Peyer's patch (tissue), 4 donors: ENCODE results near the gene IMMP2L. TPM values are rescaled to one million over a fixed set of nuclear protein-coding genes. Genes with fewer than 3 reads are reported as not detected.
"Not testable (repeated sequence)": the region's sequence is repeated elsewhere in the genome, so short reads cannot be mapped to it uniquely, and the experiment has no call there.

ENCODE experiments used
- DNase-seq, 3 donors: peaks; one replicate each; pipeline ENCODE4 v3.0.0-alpha.2; 2017 to 2019
- H3K27ac ChIP-seq, 4 donors: fragments of 200-600 bp; sonication (generic); one replicate each; pipeline ENCODE4 v1.5.1; 2016 to 2019
- H3K27me3 ChIP-seq, 2 donors: fragments of 200-600 bp; sonication (generic); one replicate each; pipeline ENCODE4 v1.5.1; 2019
- H3K36me3 ChIP-seq, 3 donors: fragments of 200-600 bp; sonication (generic); one replicate each; pipeline ENCODE4 v1.5.1; 2016 to 2019
- H3K4me1 ChIP-seq, 4 donors: fragments of 200-600 bp; sonication (generic); one replicate each; pipeline ENCODE4 v1.5.1; 2016 to 2019
- H3K4me3 ChIP-seq, 4 donors: fragments of 200-600 bp; sonication (generic); 1 replicate in 3 of 4; 2 replicates in 1 of 4; pipeline ENCODE4 v1.5.1; 2016 to 2019; ENCODE audit warnings: mild to moderate bottlenecking in 1 of 4
- H3K9me3 ChIP-seq, 4 donors: fragments of 200-600 bp; sonication (generic); one replicate each; pipeline ENCODE4 v1.5.1; 2016 to 2019; ENCODE audit warnings: mild to moderate bottlenecking in 1 of 4
- POLR2A ChIP-seq, 2 donors: fragments of 450-650 bp; IDR thresholded peaks; one replicate each; pipeline ENCODE4 v1.5.1; 2017; ENCODE audit warnings: antibody characterized with exemption in 2 of 2, mild to moderate bottlenecking in 2 of 2, moderate library complexity in 2 of 2
- total RNA-seq, 4 donors: library from RNA; depleted of rRNA; stranded (reverse); fragments of >200 nt; gene quantifications; one replicate each; pipeline ENCODE4 v1.1.0, GENCODE V29; 2016
- TF ChIP-seq, protein P1 (sequence below), 6 experiments: fragments of 450-650 bp in 4 of 6; fragments of 200-600 bp in 2 of 6; sonication (generic) in 1 of 6; IDR thresholded peaks; one replicate each; pipeline ENCODE4 v1.5.1; 2017 to 2019; ENCODE audit warnings: antibody characterized with exemption in 6 of 6, mild to moderate bottlenecking in 3 of 6, moderate library complexity in 1 of 6

The IMMP2L gene
- total RNA-seq, 4 donors from 2014 or later = 5.1 to 16.5 (median 10.9) TPM

DNA sequence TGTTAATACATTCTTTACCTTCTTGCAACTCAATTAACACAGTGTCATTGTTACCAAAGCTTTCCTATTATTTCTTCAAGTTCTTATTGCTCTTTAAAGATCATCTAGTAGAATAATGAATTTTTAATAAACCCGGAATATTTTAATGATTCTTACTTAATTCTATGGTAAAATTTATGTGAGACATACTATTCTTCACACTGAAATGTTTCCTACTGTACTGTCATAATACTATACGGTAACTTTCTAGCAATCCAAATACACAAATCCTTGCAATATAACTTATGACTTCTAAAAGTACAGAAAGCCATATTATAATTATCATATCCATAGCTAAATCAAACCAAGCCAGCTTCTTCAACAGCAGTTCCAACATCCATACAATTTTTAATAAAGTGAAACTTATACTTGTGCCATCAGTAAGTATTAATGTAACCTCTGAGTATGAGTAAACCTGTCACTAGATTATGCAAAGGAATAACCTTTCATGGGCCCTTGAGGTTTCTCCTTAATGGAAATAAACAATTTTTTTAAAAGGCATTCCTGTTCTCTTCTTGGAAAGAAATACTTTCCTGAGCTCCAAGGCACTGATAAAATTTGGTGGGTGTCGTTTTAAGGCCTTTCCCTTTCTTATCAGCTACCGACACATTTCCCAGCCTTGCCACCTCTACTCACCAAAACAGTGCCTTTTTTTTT lies 87.4 kb downstream of the IMMP2L start:
- DNase-seq = no peak
- TF ChIP-seq, protein P1, sequence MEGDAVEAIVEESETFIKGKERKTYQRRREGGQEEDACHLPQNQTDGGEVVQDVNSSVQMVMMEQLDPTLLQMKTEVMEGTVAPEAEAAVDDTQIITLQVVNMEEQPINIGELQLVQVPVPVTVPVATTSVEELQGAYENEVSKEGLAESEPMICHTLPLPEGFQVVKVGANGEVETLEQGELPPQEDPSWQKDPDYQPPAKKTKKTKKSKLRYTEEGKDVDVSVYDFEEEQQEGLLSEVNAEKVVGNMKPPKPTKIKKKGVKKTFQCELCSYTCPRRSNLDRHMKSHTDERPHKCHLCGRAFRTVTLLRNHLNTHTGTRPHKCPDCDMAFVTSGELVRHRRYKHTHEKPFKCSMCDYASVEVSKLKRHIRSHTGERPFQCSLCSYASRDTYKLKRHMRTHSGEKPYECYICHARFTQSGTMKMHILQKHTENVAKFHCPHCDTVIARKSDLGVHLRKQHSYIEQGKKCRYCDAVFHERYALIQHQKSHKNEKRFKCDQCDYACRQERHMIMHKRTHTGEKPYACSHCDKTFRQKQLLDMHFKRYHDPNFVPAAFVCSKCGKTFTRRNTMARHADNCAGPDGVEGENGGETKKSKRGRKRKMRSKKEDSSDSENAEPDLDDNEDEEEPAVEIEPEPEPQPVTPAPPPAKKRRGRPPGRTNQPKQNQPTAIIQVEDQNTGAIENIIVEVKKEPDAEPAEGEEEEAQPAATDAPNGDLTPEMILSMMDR (IDR thresholded peaks at IDR 0.05) = no peak
- no peak for TF ChIP-seq POLR2A (IDR thresholded peaks at IDR 0.05)
- no peak overlapping the region for H3K27ac ChIP-seq
- no peaks in the 10 kb centered on the region for H3K36me3 ChIP-seq
- H3K27me3 ChIP-seq = no peaks in the 10 kb centered on the region
- no peaks in the 10 kb centered on the region for H3K9me3 ChIP-seq
- no peak overlapping the region for H3K4me3 ChIP-seq
- H3K4me1 ChIP-seq = no peaks in the 10 kb centered on the region

GRCh38 chr7:111473449-111474198 lies 88.7 kb downstream of the IMMP2L start:
- Histone ChIP-seq H3K27me3 (no peaks in the 10 kb centered on the region), H3K36me3 (no peaks in the 10 kb centered on the region), H3K4me3 (no peak overlapping the region), H3K27ac (no peak overlapping the region), H3K4me1 (no peaks in the 10 kb centered on the region), H3K9me3 (no peaks in the 10 kb centered on the region)
- DNase-seq = no peak
- TF ChIP-seq, protein P1 (IDR thresholded peaks at IDR 0.05) = no peak
- TF ChIP-seq POLR2A (IDR thresholded peaks at IDR 0.05) = no peak

GRCh38 chr7:111470998-111471397 lies 91.3 kb downstream of the IMMP2L start:
- H3K9me3 ChIP-seq = no peaks in the 10 kb centered on the region
- H3K4me3 ChIP-seq = no peak overlapping the region
- no peaks in the 10 kb centered on the region for H3K36me3 ChIP-seq
- no peaks in the 10 kb centered on the region for H3K27me3 ChIP-seq
- H3K27ac ChIP-seq = no peak overlapping the region
- no peaks in the 10 kb centered on the region for H3K4me1 ChIP-seq
- no peak for DNase-seq
- TF ChIP-seq POLR2A (IDR thresholded peaks at IDR 0.05) = no peak
- TF ChIP-seq, protein P1 (IDR thresholded peaks at IDR 0.05) = no peak

DNA sequence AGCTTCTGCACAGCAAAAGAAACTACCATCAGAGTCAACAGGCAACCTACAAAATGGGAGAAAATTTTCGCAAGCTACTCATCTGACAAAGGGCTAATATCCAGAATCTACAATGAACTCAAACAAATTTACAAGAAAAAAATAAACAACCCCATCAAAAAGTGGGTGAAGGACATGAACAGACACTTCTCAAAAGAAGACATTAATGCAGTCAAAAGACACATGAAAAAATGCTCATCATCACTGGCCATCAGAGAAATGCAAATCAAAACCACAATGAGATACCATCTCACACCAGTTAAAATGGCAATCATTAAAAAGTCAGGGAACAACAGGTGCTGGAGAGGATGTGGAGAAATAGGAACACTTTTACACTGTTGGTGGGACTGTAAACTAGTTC lies 92.4 kb downstream of the IMMP2L start:
- not testable (repeated sequence) for H3K36me3 ChIP-seq, H3K27me3 ChIP-seq, H3K4me3 ChIP-seq, H3K27ac ChIP-seq, H3K4me1 ChIP-seq, H3K9me3 ChIP-seq, DNase-seq

GRCh38 chr7:111465774-111466173 lies 96.5 kb downstream of the IMMP2L start:
- not testable (repeated sequence) for H3K9me3 ChIP-seq, DNase-seq, H3K36me3 ChIP-seq, H3K4me1 ChIP-seq, H3K27ac ChIP-seq, H3K27me3 ChIP-seq, H3K4me3 ChIP-seq

DNA sequence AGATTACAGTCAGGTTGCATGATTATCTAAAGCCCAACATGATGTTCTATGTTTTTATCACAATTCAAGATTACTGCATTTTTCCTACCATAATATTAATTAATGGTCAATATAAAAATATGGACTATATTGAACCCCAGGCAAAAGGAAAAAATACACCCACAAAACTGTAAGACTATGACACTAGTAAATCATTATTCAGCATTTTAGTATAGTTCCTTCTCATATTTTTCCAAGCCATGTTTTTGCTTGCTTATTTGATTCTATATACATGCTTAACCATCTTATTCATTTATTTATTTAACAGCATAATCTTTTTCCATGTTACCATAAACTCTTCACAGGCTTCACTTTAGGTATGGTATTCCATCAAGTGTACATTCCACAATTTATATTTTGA lies 101.6 kb downstream of the IMMP2L start:
- Histone ChIP-seq H3K4me1 (no peaks in the 10 kb centered on the region), H3K36me3 (no peaks in the 10 kb centered on the region), H3K9me3 (no peaks in the 10 kb centered on the region), H3K27me3 (no peaks in the 10 kb centered on the region), H3K4me3 (no peak overlapping the region), H3K27ac (no peak overlapping the region)
- no peak for DNase-seq
- TF ChIP-seq, protein P1 (IDR thresholded peaks at IDR 0.05) = no peak
- TF ChIP-seq POLR2A (IDR thresholded peaks at IDR 0.05) = no peak
